ENCODE results near the gene NR3C2.

DNA sequence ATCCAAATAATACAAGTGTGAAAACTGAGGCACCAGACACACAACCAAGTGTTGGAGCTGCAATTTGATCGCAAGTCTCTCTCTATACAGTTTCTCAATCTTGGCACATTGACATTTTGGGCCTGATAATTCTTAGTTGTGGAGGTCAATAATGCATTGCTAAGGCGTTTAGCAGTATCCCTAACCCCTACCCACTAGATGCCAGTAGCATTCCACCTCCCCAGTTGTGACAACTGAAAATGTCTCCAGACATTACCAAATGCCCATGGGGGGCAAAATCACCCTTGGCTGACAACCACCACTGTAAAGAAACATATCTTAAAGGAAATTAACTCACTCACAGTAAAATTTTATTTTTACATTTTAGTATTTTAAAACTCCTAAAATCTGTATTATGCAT is 4.2 kb downstream of the NR3C2 start:
- no peak for TF ChIP-seq CTCF (IDR thresholded peaks at IDR 0.05)
- TF ChIP-seq POLR2A (IDR thresholded peaks at IDR 0.05), result no peak

Measured in adrenal gland (tissue), 5 donors.